HEK293 (cell line): ENCODE data around the gene HLF.

Source experiments
- CTCF ChIA-PET: fragments of 350-600 bp; formaldehyde crosslinking; extraction: SDS; loops from one replicate; lab custom pipeline; 2021; ENCODE audit warnings: antibody characterized with exemption; lab: Yijun Ruan, JAX
- POLR2A ChIA-PET: fragments of 300-600 bp; formaldehyde crosslinking; extraction: SDS; loops from one replicate; lab custom pipeline; 2020; ENCODE audit warnings: antibody characterized with exemption, inconsistent platforms; lab: Yijun Ruan, JAX
- H3K27ac ChIP-seq: fragments of 200-500 bp; sonication (Bioruptor generic); 2 replicates; pipeline ENCODE4 v1.5.1; 2014; ENCODE audit warnings: low read depth, low read length, control low read depth, inconsistent platforms; ENCODE audit errors: extremely low read depth
- H3K36me3 ChIP-seq, 2 experiments: fragments of 200-500 bp in 1 of 2; sonication (Bioruptor generic) in 1 of 2; 1 replicate in 1 of 2; 2 replicates in 1 of 2; pipeline ENCODE4 v1.5.1; 2014 to 2017; ENCODE audit warnings: inconsistent platforms in 2 of 2, low read length in 2 of 2; ENCODE audit not compliant: control insufficient read depth in 2 of 2, insufficient read depth in 1 of 2
- H3K4me1 ChIP-seq: fragments of 200-500 bp; sonication (Bioruptor generic); 2 replicates; pipeline ENCODE4 v1.5.1; 2014; ENCODE audit warnings: mild to moderate bottlenecking, low read length, inconsistent platforms; ENCODE audit not compliant: control insufficient read depth, insufficient read depth
- H3K4me3 ChIP-seq: 2 replicates; pipeline ENCODE4 v1.5.1; 2011; ENCODE audit warnings: low read depth, mild to moderate bottlenecking, control low read depth, low read length, moderate library complexity
- H3K9me3 ChIP-seq: fragments of 200-500 bp; sonication (Bioruptor generic); 2 replicates; pipeline ENCODE4 v1.5.1; 2014; ENCODE audit warnings: low read depth, low read length, inconsistent platforms; ENCODE audit not compliant: control insufficient read depth, insufficient read depth
- AEBP2 ChIP-seq: fragments of 450-650 bp; formaldehyde crosslinking; IDR thresholded peaks from 2 replicates; pipeline ENCODE4 v1.5.1; 2016; ENCODE audit warnings: missing biosample characterization, missing genetic modification characterization, borderline replicate concordance
- GLI4 ChIP-seq: fragments of 450-650 bp; formaldehyde crosslinking; IDR thresholded peaks from 2 replicates; pipeline ENCODE4 v1.5.1; 2016; ENCODE audit warnings: missing biosample characterization, missing genetic modification characterization
- OVOL3 ChIP-seq: fragments of 450-650 bp; formaldehyde crosslinking; IDR thresholded peaks from 2 replicates; pipeline ENCODE4 v1.5.1; 2016; ENCODE audit warnings: missing biosample characterization, missing genetic modification characterization
- PRDM6 ChIP-seq: fragments of 450-650 bp; formaldehyde crosslinking; IDR thresholded peaks from 2 replicates; pipeline ENCODE4 v1.5.1; 2017; ENCODE audit warnings: missing biosample characterization, missing genetic modification characterization
- TRIM28 ChIP-seq: IDR thresholded peaks from 2 replicates; pipeline ENCODE4 v1.6.1; 2011; ENCODE audit warnings: low read length, control low read depth, borderline replicate concordance
- ZBTB20 ChIP-seq: fragments of 450-650 bp; formaldehyde crosslinking; IDR thresholded peaks from 2 replicates; pipeline ENCODE4 v1.5.1; 2016; ENCODE audit warnings: missing biosample characterization, missing genetic modification characterization
- ZBTB21 ChIP-seq: fragments of 450-650 bp; formaldehyde crosslinking; IDR thresholded peaks from 2 replicates; pipeline ENCODE4 v1.5.1; 2017; ENCODE audit warnings: missing biosample characterization, missing genetic modification characterization
- ZBTB6 ChIP-seq: fragments of 450-650 bp; formaldehyde crosslinking; IDR thresholded peaks from 2 replicates; pipeline ENCODE4 v1.5.1; 2017; ENCODE audit warnings: missing biosample characterization, missing genetic modification characterization
- ZEB2 ChIP-seq: fragments of 450-650 bp; formaldehyde crosslinking; IDR thresholded peaks from 2 replicates; pipeline ENCODE4 v1.5.1; 2016; ENCODE audit warnings: missing biosample characterization, missing genetic modification characterization
- ZNF121 ChIP-seq: fragments of 450-650 bp; formaldehyde crosslinking; IDR thresholded peaks from 2 replicates; pipeline ENCODE4 v1.5.1; 2016; ENCODE audit warnings: missing biosample characterization, missing genetic modification characterization
- ZNF18 ChIP-seq: fragments of 450-650 bp; formaldehyde crosslinking; IDR thresholded peaks from 2 replicates; pipeline ENCODE4 v1.5.1; 2016; ENCODE audit warnings: missing biosample characterization, missing genetic modification characterization
- ZNF211 ChIP-seq: fragments of 450-650 bp; formaldehyde crosslinking; IDR thresholded peaks from 2 replicates; pipeline ENCODE4 v1.5.1; 2016; ENCODE audit warnings: low read depth, missing biosample characterization, missing genetic modification characterization
- ZNF311 ChIP-seq: fragments of 450-650 bp; formaldehyde crosslinking; IDR thresholded peaks from 2 replicates; pipeline ENCODE4 v1.5.1; 2017; ENCODE audit warnings: missing biosample characterization, missing genetic modification characterization, borderline replicate concordance
- ZNF335 ChIP-seq: fragments of 450-650 bp; formaldehyde crosslinking; conservative IDR thresholded peaks from 2 replicates; pipeline ENCODE4 v1.5.1; 2016; ENCODE audit warnings: missing biosample characterization, missing genetic modification characterization
- ZNF449 ChIP-seq: fragments of 450-650 bp; formaldehyde crosslinking; IDR thresholded peaks from 2 replicates; pipeline ENCODE4 v1.5.1; 2017; ENCODE audit warnings: missing biosample characterization, mild to moderate bottlenecking, missing genetic modification characterization, moderate library complexity
- ZNF530 ChIP-seq: fragments of 450-650 bp; formaldehyde crosslinking; IDR thresholded peaks from 2 replicates; pipeline ENCODE4 v1.5.1; 2016; ENCODE audit warnings: low read depth, missing biosample characterization, missing genetic modification characterization
- ZNF555 ChIP-seq: fragments of 450-650 bp; formaldehyde crosslinking; conservative IDR thresholded peaks from 2 replicates; pipeline ENCODE4 v1.5.1; 2017; ENCODE audit warnings: missing biosample characterization, mild to moderate bottlenecking, missing genetic modification characterization, inconsistent platforms
- ZNF560 ChIP-seq: fragments of 450-650 bp; formaldehyde crosslinking; IDR thresholded peaks from 2 replicates; pipeline ENCODE4 v1.5.1; 2017; ENCODE audit warnings: missing biosample characterization, missing genetic modification characterization, borderline replicate concordance
- ZNF645 ChIP-seq: fragments of 450-650 bp; formaldehyde crosslinking; IDR thresholded peaks from 2 replicates; pipeline ENCODE4; 2016; ENCODE audit warnings: missing biosample characterization, missing genetic modification characterization
- ZNF658 ChIP-seq: fragments of 450-650 bp; formaldehyde crosslinking; IDR thresholded peaks from 2 replicates; pipeline ENCODE4; 2016; ENCODE audit warnings: missing biosample characterization, missing genetic modification characterization
- ZNF664 ChIP-seq: fragments of 450-650 bp; formaldehyde crosslinking; IDR thresholded peaks from 2 replicates; pipeline ENCODE4 v1.5.1; 2016; ENCODE audit warnings: missing biosample characterization, missing genetic modification characterization
- ZNF701 ChIP-seq: fragments of 450-650 bp; formaldehyde crosslinking; IDR thresholded peaks from 2 replicates; pipeline ENCODE4 v1.5.1; 2016; ENCODE audit warnings: missing biosample characterization, missing genetic modification characterization
- ZNF791 ChIP-seq: fragments of 450-650 bp; formaldehyde crosslinking; IDR thresholded peaks from 2 replicates; pipeline ENCODE4 v1.5.1; 2016; ENCODE audit warnings: missing biosample characterization, missing genetic modification characterization
- ZNF843 ChIP-seq: fragments of 450-650 bp; formaldehyde crosslinking; IDR thresholded peaks from 2 replicates; pipeline ENCODE4 v1.5.1; 2016; ENCODE audit warnings: missing biosample characterization, missing genetic modification characterization
- ZSCAN23 ChIP-seq: fragments of 450-650 bp; formaldehyde crosslinking; IDR thresholded peaks from 2 replicates; pipeline ENCODE4 v1.5.1; 2016; ENCODE audit warnings: missing biosample characterization, missing genetic modification characterization
- ZXDB ChIP-seq: fragments of 450-650 bp; formaldehyde crosslinking; IDR thresholded peaks from 2 replicates; pipeline ENCODE4 v1.5.1; 2016; ENCODE audit warnings: missing biosample characterization, missing genetic modification characterization

HLF gene

GRCh38 chr17:55317284-55317683 lies 52.5 kb downstream of the HLF start:
- ChIA-PET CTCF (no interaction called here), POLR2A (interaction anchor here (0.6 kb wide), 1 partner anchor 320 kb away, joined by 3 read pairs; no protein-coding TSS in a partner anchor)
- no peak overlapping the region for H3K27ac ChIP-seq
- no peaks in the 10 kb centered on the region for H3K9me3 ChIP-seq
- no peak overlapping the region for H3K4me3 ChIP-seq
- TF ChIP-seq ZNF843, result no peak
- no peak for TF ChIP-seq ZBTB6
- no peak for TF ChIP-seq ZNF211
- no peak for TF ChIP-seq ZEB2 (tag by site-specific recombination)
- TF ChIP-seq ZNF18, result no peak
- no peak for TF ChIP-seq GLI4 (tag by site-specific recombination)
- TF ChIP-seq ZNF701 (tag by site-specific recombination), result no peak
- TF ChIP-seq AEBP2 (tag by site-specific recombination), result no peak
- TF ChIP-seq ZXDB (tag by site-specific recombination), result no peak
- TF ChIP-seq TRIM28, result no peak
- no peak for TF ChIP-seq ZNF121 (tag by site-specific recombination)
- TF ChIP-seq ZNF449, result no peak
- no peak for TF ChIP-seq ZNF335 (tag by site-specific recombination)
- TF ChIP-seq ZNF560 (tag by site-specific recombination), result no peak
- no peak for TF ChIP-seq ZNF658 (tag by site-specific recombination)
- H3K4me1 ChIP-seq, result no peaks in the 10 kb centered on the region
- no peaks in the 10 kb centered on the region for H3K36me3 ChIP-seq

GRCh38 chr17:55318081-55318480 lies 53.3 kb downstream of the HLF start:
- Histone ChIP-seq H3K4me1 (no peaks in the 10 kb centered on the region), H3K27ac (no peak overlapping the region), H3K36me3 (no peaks in the 10 kb centered on the region), H3K4me3 (no peak overlapping the region), H3K9me3 (no peaks in the 10 kb centered on the region)
- POLR2A ChIA-PET, result no interaction called here
- CTCF ChIA-PET, result no interaction called here
- TF ChIP-seq PRDM6 (tag by site-specific recombination) (no peak), ZNF664 (tag by site-specific recombination) (no peak), OVOL3 (tag by site-specific recombination) (no peak), ZSCAN23 (tag by site-specific recombination) (no peak), ZBTB20 (tag by site-specific recombination) (no peak), ZBTB21 (tag by site-specific recombination) (no peak), ZNF645 (tag by site-specific recombination) (no peak), ZNF530 (tag by site-specific recombination) (no peak), ZNF555 (no peak), ZNF791 (tag by site-specific recombination) (no peak), ZNF311 (tag by site-specific recombination) (no peak)
